HG02981 (cell line): ENCODE measurements around the gene TCF25.
"Not testable (repeated sequence)": the region's sequence is repeated elsewhere in the genome, so short reads cannot be mapped to it uniquely, and the experiment has no call there.

Experiments
- ATAC-seq: cut with Tn5 transposase; IDR thresholded peaks from one replicate; pipeline ENCODE4 v1.9.1; 2021; ENCODE audit warnings: mild to moderate bottlenecking, moderate library complexity; ENCODE audit not compliant: unreplicated experiment

Gene TCF25, protein sequence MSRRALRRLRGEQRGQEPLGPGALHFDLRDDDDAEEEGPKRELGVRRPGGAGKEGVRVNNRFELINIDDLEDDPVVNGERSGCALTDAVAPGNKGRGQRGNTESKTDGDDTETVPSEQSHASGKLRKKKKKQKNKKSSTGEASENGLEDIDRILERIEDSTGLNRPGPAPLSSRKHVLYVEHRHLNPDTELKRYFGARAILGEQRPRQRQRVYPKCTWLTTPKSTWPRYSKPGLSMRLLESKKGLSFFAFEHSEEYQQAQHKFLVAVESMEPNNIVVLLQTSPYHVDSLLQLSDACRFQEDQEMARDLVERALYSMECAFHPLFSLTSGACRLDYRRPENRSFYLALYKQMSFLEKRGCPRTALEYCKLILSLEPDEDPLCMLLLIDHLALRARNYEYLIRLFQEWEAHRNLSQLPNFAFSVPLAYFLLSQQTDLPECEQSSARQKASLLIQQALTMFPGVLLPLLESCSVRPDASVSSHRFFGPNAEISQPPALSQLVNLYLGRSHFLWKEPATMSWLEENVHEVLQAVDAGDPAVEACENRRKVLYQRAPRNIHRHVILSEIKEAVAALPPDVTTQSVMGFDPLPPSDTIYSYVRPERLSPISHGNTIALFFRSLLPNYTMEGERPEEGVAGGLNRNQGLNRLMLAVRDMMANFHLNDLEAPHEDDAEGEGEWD

DNA sequence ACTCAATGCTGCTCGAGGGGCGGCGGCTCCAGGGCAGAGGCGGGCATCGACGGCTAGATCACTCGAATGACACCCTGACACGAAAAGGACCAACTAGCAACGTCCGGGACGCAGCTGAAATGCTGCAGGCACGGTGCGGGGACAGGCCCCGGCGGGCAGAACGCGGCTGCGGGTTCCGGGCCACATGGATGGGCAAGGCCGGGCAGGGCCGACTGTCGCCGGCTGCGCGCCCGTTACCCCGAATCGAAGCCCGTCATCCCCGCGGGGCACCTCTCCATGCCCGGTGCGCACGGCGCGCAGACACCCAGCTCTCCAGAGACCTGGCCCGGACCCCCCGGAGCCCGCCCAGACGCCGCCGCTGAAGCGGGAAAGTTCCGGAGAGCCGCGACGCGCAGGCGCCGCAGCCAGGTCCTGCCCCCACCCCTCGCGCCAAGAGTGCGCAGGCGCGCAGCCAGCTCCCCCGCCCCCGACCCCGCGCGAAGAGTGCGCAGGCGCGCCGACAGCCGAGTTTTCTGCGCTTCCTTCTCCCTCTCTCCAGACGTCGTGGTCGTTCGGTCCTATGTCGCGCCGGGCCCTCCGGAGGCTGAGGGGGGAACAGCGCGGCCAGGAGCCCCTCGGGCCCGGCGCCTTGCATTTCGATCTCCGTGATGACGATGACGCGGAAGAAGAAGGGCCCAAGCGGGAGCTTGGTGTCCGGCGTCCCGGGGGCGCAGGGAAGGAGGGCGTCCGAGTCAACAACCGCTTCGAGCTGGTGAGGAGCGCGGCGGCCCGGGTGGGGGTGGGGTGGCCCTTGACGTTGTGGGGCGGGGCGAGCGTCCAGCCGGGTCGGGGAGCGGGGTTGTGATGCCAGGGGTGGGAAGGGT, at the start of gene TCF25:
TSS of gene TCF25 (plus strand) at position 484 of the 863 bp plus-strand sequence. CDS start at position 560, 76 bp downstream.
- peak; percentile 39 for ATAC-seq

DNA sequence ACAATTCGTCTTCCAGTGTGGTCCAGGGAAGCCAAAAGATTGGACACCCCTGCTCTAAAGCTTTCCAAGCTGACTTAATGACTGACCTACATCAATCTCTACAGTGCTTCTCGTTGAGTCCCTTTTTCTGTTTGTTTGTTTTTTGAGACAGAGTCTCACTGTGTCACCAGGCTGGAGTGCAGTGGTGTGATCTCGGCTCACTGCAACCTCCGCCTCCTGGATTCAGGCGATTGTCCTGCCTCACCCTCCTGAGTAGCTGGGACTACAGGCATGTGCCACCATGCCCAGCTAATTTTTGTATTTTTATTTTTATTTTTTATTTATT, 49.6 kb upstream of the TCF25 start:
- not testable (repeated sequence) for ATAC-seq

DNA sequence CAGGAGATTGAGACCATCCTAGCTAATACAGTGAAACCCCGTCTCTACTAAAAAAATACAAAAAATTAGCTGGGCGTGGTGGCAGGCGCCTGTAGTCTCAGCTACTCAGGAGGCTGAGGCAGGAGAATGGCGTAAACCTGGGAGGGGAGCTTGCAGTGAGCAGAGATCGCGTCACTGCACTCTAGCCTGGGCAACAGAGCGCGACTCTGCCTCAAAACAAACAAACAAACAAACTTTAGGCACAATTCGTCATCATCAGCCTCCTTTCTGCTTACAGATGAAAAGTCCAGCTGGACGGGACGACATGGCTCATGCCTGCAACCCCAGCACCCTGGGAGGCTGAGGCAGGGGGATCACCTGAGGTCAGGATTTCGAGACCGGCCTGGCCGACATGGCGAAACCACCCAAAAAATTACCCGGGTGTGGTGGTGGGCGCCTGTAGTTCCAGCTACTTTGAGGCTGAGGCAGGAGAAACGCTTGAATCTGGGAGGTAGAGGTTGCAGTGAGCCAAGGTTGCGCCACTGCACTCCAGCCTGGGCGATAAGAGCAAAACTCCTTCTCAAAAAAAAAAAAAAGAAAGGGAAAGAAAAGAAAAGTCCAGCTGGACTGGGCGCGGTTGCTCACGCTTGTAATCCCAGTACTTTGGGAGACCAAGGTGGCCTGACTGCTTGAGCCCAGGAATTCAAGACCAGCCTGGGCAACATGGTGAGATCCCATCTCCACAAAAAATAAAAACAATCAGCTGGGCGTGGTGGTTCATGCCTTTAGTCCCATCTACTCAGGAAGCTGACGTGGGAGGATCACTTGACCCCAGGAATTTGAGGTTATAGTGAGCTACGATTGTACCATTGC, 46.6 kb upstream of the TCF25 start:
- ATAC-seq: no peak

DNA sequence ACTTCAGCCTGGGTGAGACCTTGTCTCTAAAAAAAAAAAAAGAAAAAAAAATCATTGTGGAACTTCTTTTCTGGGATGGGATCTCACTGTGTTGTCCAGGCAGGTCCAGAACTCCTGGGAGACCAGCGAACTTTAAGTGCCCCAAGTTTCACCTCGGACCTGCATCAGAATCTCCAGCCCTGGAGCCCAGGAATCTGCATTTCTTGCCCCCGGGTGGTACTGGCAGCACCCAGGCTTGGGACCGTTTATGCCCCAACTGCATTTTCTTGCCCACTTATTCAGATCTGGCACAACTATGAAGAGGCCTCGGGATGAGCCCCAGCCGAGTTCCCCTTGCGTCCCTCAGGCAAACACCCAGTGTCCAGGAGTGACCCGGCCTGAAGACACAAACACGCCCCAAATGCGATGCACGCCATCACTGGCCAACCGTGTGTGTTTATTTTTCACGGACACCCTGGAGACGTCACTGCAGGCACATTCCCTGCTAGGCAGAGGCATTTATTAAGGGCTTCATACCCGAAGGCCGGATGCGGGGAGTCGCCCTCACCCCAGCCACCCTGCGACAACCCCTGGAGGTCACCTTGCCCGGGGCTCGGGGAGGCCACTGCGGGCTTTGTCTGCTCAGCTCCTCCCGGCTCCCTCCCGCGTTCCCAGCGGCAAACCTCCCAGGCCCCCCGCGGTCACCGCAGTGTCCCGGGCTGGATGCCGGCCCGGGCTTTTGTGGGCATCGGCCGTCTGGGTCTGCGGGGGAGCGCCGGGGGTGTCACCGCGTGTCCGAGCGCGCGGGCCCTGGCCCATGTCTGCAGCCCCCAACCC, 45.8 kb upstream of the TCF25 start:
- no peak for ATAC-seq

DNA sequence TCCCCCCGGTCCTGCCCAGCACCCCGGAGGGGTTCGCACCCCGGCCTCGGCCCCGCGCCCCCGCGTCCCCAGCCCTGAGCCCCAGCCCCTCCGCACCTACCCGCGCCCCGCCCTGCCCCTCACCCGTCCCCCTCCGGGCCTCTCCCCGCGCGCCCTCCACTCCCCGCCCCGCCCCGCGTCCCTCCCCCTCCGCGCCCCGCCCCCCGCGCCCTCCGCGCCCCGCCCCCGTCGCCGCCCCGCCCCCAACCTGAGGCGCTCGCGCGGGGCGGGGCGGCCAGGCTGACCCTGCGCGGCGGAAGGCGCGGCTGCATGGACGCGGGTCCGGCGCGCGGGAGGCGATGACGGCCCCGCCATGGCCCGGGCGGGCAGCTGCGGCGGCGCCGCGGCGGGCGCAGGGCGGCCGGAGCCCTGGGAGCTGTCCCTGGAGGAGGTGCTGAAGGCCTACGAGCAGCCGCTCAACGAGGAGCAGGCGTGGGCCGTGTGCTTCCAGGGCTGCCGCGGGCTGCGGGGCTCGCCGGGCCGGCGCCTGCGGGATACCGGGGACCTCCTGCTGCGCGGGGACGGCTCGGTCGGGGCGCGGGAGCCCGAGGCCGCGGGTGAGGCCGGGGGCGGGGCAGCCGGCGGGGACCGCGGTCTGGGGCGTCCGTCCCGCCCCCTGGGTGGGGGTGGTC, 45.1 kb upstream of the TCF25 start, which contains the start of gene SPIRE2:
TSS of gene SPIRE2 (plus strand) at position 277 of the 671 bp plus-strand sequence. CDS start at position 353, 76 bp downstream.
- no peak for ATAC-seq

DNA sequence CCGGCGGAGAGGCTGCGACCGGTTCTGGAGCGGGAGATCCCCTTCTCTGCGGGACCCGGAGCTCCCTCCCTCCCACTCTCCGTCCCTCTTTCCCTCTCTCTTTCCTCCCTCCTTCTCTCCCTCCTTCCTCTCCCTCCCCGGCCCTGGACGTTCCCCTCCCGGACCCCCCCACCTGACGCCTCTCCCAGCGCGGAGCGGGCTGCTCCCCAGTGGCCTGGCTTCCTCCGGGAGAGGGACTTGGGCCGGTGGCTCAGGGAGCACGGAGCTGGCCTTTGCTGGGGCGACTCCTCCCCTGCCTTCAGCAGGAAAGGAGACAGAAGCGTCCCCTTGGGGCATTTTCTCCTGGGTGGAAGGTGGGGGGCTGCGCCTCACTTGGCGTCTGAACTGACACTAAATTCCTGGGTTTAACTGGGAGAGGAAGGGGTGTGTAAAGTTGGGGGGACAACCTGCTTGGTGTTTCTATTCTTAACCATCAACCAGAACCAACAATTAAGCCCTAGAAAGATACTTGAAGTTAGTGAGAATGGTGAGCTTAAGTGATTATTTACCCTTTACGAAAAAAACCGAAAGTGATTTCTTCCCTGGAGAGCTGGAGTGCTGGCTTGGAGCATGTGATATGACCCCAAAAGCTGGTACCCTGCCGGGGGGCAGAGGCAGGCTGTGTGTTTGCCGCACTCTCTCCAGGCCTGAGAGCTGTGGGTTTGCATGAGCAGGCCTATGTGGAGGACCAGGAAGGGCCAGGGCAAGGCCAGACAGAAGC, 44.3 kb upstream of the TCF25 start:
- ATAC-seq: no peak

DNA sequence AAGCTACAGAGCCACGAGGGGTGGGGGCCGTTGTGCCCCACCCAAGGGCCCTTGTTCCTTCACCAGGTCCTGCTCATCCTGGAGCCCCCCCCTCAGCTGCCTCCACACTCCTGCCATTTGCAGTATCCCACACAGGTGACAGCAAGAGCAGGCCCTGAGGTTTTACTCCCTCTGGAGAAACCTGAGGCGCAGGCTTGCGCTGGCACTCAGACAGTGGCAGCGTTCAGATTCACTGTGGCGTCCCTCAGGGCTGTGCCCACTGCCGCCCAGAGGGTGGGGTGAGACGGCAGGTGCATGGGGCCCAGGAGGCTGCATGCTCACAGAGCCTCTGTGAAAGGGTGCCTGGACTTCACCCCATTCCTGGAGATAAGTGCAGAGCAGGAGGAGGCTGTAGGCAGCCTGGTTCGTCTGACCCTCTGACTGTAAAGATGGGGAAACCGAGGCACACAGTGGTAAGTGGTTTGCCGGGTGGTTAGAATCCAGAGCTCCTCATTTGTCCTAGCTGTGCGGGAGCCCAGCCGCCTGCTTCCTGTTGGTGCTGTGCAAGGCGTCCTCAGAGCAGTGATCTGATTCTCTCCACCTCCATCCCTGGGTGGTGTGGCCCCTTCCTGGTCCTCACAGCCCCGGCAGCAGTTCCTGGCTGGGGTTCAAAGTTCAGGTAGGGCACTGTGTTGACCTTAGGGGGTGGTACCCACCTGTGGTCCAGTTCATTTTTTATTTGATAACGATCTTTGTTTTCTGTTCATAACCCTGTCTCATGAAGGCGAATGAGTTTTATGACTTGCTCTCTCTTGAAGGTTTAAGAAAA, 43.6 kb upstream of the TCF25 start:
- ATAC-seq: no peak

DNA sequence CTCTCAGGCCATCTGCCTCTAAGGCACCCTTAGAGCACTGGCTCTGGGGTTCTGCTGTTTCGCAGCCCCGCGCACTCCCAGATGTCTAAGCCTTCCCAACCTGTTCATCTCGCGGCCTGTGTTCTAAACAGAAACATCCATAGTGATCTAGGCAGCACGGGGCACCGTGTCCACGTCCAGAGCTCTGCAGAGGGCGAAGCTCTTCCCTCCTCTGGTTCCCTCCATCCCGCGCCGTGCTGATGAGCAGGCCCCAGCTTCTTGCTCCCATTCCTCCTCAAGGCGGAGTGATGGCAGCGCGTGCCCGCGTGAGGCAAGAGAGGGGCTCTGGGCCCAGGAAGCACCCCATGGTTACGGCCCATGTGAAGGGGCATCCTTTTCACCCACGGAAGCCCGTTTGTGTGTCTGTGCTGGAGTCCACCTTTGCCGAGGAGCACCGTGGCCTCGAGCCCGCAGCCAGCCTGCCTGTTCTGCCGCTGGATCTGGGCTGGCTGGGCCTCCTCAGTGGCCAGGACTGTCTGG, 41.5 kb upstream of the TCF25 start:
- no peak for ATAC-seq

DNA sequence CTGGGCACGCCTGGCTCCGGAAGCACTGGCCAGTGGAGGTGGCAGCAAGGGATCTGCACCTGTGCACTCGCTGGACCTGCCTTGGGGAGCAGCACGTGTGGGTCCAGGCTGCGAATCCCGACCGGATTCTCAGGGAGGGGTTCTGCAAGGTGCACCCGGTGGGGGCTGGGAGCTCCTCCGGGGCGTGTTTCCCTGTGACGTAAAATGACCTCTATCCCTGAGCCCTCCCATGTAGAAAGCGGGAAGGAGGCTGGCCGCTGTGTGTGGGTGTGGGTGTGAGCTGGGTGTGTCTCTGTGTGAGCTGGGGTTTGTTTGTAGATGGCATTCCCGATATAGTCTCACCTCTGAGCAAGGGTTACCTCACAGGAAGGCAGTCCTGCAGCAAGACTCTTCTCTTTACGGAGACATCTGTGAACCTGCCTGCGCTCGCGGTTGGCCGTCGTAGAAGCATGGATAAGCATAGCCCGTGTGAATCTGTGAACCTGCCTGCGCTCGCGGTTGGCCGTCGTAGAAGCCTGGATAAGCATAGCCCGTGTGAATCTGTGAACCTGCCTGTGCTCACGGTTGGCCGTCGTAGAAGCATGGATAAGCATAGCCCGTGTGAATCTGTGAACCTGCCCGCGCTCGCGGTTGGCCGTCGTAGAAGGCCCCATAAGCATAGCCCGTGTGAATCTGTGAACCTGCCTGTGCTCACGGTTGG, 39.6 kb upstream of the TCF25 start:
- ATAC-seq: not testable (repeated sequence)

DNA sequence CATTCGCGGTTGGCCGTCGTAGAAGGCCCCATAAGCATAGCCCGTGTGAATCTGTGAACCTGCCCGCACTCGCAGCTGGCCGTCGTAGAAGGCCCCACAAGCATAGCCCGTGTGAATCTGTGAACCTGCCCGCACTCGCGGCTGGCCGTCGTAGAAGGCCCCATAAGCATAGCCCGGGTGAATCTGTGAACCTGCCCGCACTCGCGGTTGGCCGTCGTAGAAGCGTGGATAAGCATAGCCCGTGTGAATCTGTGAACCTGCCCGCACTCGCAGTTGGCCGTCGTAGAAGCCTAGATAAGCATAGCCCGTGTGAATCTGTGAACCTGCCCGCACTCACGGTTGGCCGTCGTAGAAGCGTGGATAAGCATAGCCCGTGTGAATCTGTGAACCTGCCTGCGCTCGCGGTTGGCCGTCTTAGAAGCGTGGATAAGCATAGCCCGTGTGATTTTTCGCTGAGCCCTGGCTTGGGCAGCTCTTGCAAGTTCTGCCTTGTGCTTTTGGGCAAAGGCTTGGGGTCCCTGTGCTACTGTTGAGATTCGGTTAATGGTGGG, 38.5 kb upstream of the TCF25 start:
- not testable (repeated sequence) for ATAC-seq

DNA sequence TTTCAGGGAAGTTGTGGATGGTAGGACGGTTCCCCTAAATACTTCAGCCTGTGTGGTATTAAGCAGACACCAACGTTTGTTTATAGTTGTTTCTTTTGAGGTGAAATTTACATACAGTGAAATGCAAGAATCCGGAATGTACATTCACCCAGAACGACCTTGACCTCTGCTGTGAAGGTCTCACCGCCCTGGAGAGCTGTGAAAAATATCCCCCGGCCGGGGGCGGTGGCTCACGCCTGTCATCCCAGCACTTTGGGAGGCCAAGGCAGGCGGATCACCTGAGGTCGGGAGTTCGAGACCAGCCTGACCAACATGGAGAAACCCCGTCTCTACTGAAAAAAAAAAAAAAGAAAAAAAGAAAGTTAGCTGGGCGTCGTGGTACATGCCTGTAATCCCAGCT, 36.9 kb upstream of the TCF25 start:
- ATAC-seq: not testable (repeated sequence)

DNA sequence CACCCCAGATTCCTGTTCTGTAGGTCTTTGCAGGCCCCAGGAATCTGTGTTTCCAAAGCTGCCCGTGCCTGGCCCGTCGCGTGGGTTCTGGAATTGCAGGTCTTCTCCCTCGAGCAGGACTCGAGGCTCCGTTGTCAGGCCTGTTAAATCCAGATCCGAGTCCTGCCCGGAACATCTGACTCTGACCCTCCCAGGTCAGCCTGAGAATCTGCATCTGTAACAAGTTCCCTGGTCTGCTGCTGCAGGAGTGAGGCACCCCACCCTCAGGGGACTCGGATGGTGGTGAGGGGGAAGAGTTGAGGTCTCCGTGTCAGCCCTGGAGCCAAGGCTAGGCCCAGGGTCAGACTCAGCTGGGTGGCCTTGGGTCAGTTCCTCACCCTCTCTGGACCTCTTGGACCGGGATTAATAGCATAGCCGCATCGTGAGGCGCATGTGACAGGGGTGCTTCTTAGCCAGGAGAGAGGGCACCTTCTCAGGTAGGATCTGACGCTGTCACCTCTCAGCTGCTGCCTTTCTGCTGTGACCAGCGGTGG, 36.3 kb upstream of the TCF25 start:
- ATAC-seq: no peak

DNA sequence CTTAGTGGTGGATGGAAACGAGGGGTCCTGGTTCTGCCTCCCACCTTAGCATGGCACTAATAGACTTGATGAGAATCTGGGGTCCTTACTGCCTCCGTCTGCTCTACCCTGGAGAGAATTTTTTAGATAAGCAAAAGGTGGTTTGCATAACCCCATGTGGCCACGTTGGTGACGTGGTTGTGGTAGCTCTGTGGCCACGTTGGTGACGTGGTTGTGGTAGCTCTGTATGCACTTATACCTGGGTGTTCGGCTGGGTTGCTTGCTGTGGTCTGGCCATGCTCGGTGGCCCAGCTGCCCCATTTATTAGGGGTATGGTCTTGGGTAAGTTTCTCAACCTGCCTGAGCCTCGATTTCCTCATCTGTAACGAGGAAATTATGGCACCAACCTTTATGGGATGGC, 32.1 kb upstream of the TCF25 start:
- ATAC-seq: no peak

DNA sequence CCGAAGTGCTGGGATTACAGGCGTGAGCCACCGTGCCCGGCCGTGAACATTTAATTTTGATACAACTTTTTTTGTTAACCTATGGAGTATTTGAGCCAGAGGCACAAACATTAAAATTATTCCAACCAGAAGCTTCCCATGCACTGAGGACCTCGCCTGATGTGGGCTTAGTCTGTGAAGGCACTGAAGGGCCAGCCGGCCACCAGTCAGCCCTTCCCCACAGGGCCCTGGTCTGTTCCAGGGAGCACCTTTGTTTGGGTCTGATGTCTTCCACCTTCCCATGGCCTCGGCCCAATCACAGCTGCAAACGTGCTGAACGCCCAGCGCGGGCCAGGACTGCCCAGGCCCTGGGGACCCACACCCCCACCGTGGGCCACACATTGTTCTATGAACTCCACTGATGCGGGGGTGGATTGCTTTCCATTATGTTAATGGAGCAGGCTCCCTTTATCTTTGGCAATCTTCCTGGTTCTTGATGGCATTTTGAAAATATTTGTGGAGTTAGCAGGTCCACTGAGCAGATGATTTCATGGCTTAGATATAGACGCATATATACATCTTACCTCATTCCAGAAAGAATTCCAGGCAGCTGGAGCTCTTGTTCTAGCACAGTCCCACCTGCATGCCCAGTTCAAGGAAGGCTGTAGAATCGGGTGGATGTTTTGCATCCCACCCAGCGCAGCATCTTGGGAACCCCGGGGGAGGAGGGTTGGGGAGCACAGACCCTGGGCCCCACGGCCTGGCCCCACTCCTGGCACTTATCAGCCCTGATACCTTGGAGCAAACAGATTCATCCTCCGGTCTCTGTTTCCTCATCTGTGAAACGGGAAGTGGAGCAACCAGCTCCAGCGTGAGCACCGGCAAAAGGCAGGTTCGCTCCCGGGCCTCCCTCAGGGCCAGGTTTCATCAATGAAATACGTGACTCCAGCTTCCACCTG, 30.7 kb upstream of the TCF25 start:
- no peak for ATAC-seq
